Stimulated activated CD4-positive, alpha-beta T cell treated with anti-CD3 and anti-CD28 coated beads, Interleukin-1b, Interleukin-23, amount 100 ng/mL, for 1 hour (primary cell): ENCODE data around the gene SOX21.

Experiments
- DNase-seq, 2 donors: peaks; one replicate each; pipeline ENCODE4 v3.0.0-alpha.2; 2020; ENCODE audit warnings: low read depth in 2 of 2

Gene SOX21

GRCh38 chr13:94709001-94709834 is 3.1 kb downstream of the SOX21 start:
- DNase-seq: no peak

- DNase-seq: no peak
These were observed 4.1 kb downstream of the SOX21 start for GRCh38 chr13:94708031-94708859.

- DNase-seq: no peak
These were observed 4.8 kb downstream of the SOX21 start for GRCh38 chr13:94707400-94708021.

- no peak for DNase-seq
These were observed 5.4 kb downstream of the SOX21 start for GRCh38 chr13:94706843-94707399.

GRCh38 chr13:94706101-94706842 is 6.1 kb downstream of the SOX21 start:
- DNase-seq: no peak

- no peak for DNase-seq
These were observed 7.0 kb downstream of the SOX21 start for GRCh38 chr13:94705081-94706030.

- DNase-seq: no peak
These were observed 7.8 kb downstream of the SOX21 start for GRCh38 chr13:94704377-94705080.

- DNase-seq: no peak
These were observed 8.5 kb downstream of the SOX21 start for GRCh38 chr13:94703721-94704314.

- DNase-seq: no peak
These were observed 9.1 kb downstream of the SOX21 start for GRCh38 chr13:94703271-94703670.

- DNase-seq: no peak
These were observed 9.9 kb downstream of the SOX21 start for GRCh38 chr13:94702181-94703041.

- no peak for DNase-seq
These were observed 10.8 kb downstream of the SOX21 start for GRCh38 chr13:94701313-94702180.

GRCh38 chr13:94700536-94700935 is 11.8 kb downstream of the SOX21 start:
- no peak for DNase-seq

- no peak for DNase-seq
These were observed 12.3 kb downstream of the SOX21 start for GRCh38 chr13:94700051-94700535.

GRCh38 chr13:94696171-94696570 is 16.2 kb downstream of the SOX21 start:
- no peak for DNase-seq

GRCh38 chr13:94692030-94692429 is 20.3 kb downstream of the SOX21 start:
- DNase-seq: no peak

GRCh38 chr13:94683409-94683808 is 28.9 kb downstream of the SOX21 start:
- DNase-seq: no peak

- DNase-seq: no peak
These were observed 30.1 kb downstream of the SOX21 start for GRCh38 chr13:94682229-94682628.
